IMR-90 (cell line): ENCODE results near the gene TBXAS1. TPM values are rescaled to one million over a fixed set of nuclear protein-coding genes. Genes with fewer than 3 reads are reported as not detected.

Experiments used
- ATAC-seq: fragments of 200-7000 bp; cut with Tn5 transposase; 2 replicates; pipeline ENCODE4 v1.9.1; 2020; ENCODE audit warnings: low read depth, mild to moderate bottlenecking, moderate library complexity
- BruUV-seq: library from RNA; stranded (reverse); fragments of 400-500 nt; replicated peaks from 2 replicates; lab custom pipeline; 2021; lab: Mats Ljungman, UMichigan
- CTCF ChIA-PET: fragments of 300-600 bp; formaldehyde crosslinking; extraction: SDS; loops from one replicate; lab custom pipeline; 2021; ENCODE audit warnings: antibody characterized with exemption; lab: Yijun Ruan, JAX
- POLR2A ChIA-PET: fragments of 300-600 bp; sonication (Branson Sonifier 250); formaldehyde crosslinking; loops from one replicate; lab custom pipeline; 2022; ENCODE audit warnings: antibody characterized with exemption; ENCODE audit not compliant: unreplicated experiment; lab: Charles Lee
- DNase-seq: peaks from one replicate; pipeline ENCODE4 v3.0.0; 2013
- H2AFZ ChIP-seq: replicated peaks from 2 replicates; pipeline ENCODE3; 2013; ENCODE audit warnings: low read length, mild to moderate bottlenecking; ENCODE audit not compliant: poor library complexity
- H2AK5ac ChIP-seq: 2 replicates; pipeline ENCODE4 v1.6.1; 2013; ENCODE audit warnings: low read depth, low read length, inconsistent platforms
- H2AK9ac ChIP-seq: replicated peaks from 2 replicates; pipeline ENCODE3; 2013; ENCODE audit warnings: mild to moderate bottlenecking, low read depth, low read length, moderate library complexity; ENCODE audit not compliant: poor library complexity
- H2BK120ac ChIP-seq: 2 replicates; pipeline ENCODE4 v1.6.1; 2013; ENCODE audit warnings: low read depth, low read length, inconsistent platforms
- H2BK15ac ChIP-seq: 3 replicates; pipeline ENCODE4 v1.6.1; 2013; ENCODE audit warnings: low read depth, low read length, inconsistent platforms
- H2BK20ac ChIP-seq: 2 replicates; pipeline ENCODE4 v1.6.1; 2013; ENCODE audit warnings: low read depth, mild to moderate bottlenecking, inconsistent platforms, low read length, moderate library complexity
- H2BK5ac ChIP-seq: 2 replicates; pipeline ENCODE4 v1.6.1; 2013; ENCODE audit warnings: mild to moderate bottlenecking, low read depth, low read length, inconsistent platforms; ENCODE audit not compliant: poor library complexity, severe bottlenecking
- H3K14ac ChIP-seq: replicated peaks from 2 replicates; pipeline ENCODE4 v1.6.1; 2013; ENCODE audit warnings: low read depth, low read length, inconsistent platforms
- H3K18ac ChIP-seq: 2 replicates; pipeline ENCODE4 v1.6.1; 2013; ENCODE audit warnings: low read depth, low read length, control low read depth
- H3K23ac ChIP-seq: 2 replicates; pipeline ENCODE4 v1.6.1; 2013; ENCODE audit warnings: low read depth, low read length, inconsistent platforms
- H3K27ac ChIP-seq: 2 replicates; pipeline ENCODE4 v1.5.1; 2013; ENCODE audit warnings: mild to moderate bottlenecking, control low read depth, low read length; ENCODE audit not compliant: insufficient read depth
- H3K27me3 ChIP-seq: 2 replicates; pipeline ENCODE4 v1.6.1; 2013; ENCODE audit warnings: low read length; ENCODE audit not compliant: control insufficient read depth, insufficient read depth
- H3K36me3 ChIP-seq: 2 replicates; pipeline ENCODE4 v1.6.1; 2013; ENCODE audit warnings: low read length, mixed read lengths; ENCODE audit not compliant: control insufficient read depth, insufficient read depth
- H3K4ac ChIP-seq: 2 replicates; pipeline ENCODE4 v1.6.1; 2013; ENCODE audit warnings: low read depth, low read length, inconsistent platforms
- H3K4me1 ChIP-seq: 2 replicates; pipeline ENCODE4 v1.6.1; 2013; ENCODE audit warnings: low read length, mixed read lengths; ENCODE audit not compliant: control insufficient read depth, insufficient read depth
- H3K4me2 ChIP-seq: 2 replicates; pipeline ENCODE4 v1.6.1; 2013; ENCODE audit warnings: low read depth, mild to moderate bottlenecking, control low read depth, low read length, moderate library complexity
- H3K4me3 ChIP-seq: 2 replicates; pipeline ENCODE4 v1.5.1; 2013; ENCODE audit warnings: low read depth, mild to moderate bottlenecking, control low read depth, low read length, moderate library complexity; ENCODE audit not compliant: insufficient read depth
- H3K56ac ChIP-seq: 2 replicates; pipeline ENCODE4 v1.6.1; 2013; ENCODE audit warnings: low read length, inconsistent platforms; ENCODE audit not compliant: insufficient read depth; ENCODE audit errors: extremely low read depth
- H3K79me1 ChIP-seq, 2 experiments: 2 replicates each; pipeline ENCODE4 v1.6.1; 2013; ENCODE audit warnings: low read length in 2 of 2, inconsistent platforms in 1 of 2, low read depth in 1 of 2
- H3K9ac ChIP-seq: 2 replicates; pipeline ENCODE4 v1.6.1; 2013; ENCODE audit warnings: low read depth, low read length, control low read depth
- H3K9me1 ChIP-seq: 2 replicates; pipeline ENCODE4 v1.6.1; 2013; ENCODE audit warnings: low read length, inconsistent platforms; ENCODE audit not compliant: insufficient read depth
- H3K9me3 ChIP-seq: 2 replicates; pipeline ENCODE4 v1.6.1; 2013; ENCODE audit warnings: low read length; ENCODE audit not compliant: control insufficient read depth, insufficient read depth
- H4K20me1 ChIP-seq: 2 replicates; pipeline ENCODE4 v1.6.1; 2013; ENCODE audit warnings: low read length, inconsistent platforms; ENCODE audit not compliant: insufficient read depth
- H4K5ac ChIP-seq: 2 replicates; pipeline ENCODE4 v1.6.1; 2013; ENCODE audit warnings: mild to moderate bottlenecking, low read depth, low read length, control low read depth
- H4K8ac ChIP-seq, 2 experiments: 2 replicates each; pipeline ENCODE4 v1.6.1; 2013; ENCODE audit warnings: low read depth in 2 of 2, low read length in 2 of 2, control low read depth in 1 of 2, inconsistent platforms in 1 of 2
- H4K91ac ChIP-seq: 2 replicates; pipeline ENCODE4 v1.6.1; 2013; ENCODE audit warnings: low read depth, low read length, inconsistent platforms; ENCODE audit not compliant: insufficient read depth
- BHLHE40 ChIP-seq: fragments of 150-350 bp; IDR thresholded peaks from 2 replicates; pipeline ENCODE4 v1.6.1; 2016; ENCODE audit warnings: mild to moderate bottlenecking, low read depth, low read length
- CEBPB ChIP-seq: IDR thresholded peaks from 2 replicates; pipeline ENCODE4 v1.6.1; 2012; ENCODE audit warnings: low read depth, low read length, improper control_type of control experiment
- CHD1 ChIP-seq: IDR thresholded peaks from 2 replicates; pipeline ENCODE4 v1.6.1; 2012; ENCODE audit warnings: low read depth, low read length, improper control_type of control experiment
- CTCF ChIP-seq: conservative IDR thresholded peaks from 2 replicates; pipeline ENCODE4 v1.5.1; 2012; ENCODE audit warnings: mild to moderate bottlenecking, low read depth, low read length, improper control_type of control experiment
- FOS ChIP-seq: fragments of 150-350 bp; IDR thresholded peaks from 2 replicates; pipeline ENCODE4 v1.6.1; 2016; ENCODE audit warnings: low read depth, low read length
- MAFK ChIP-seq: IDR thresholded peaks from 2 replicates; pipeline ENCODE4 v1.6.1; 2012; ENCODE audit warnings: low read depth, low read length, improper control_type of control experiment
- MAZ ChIP-seq: IDR thresholded peaks from 2 replicates; pipeline ENCODE4 v1.6.1; 2012; ENCODE audit warnings: low read depth, mild to moderate bottlenecking, low read length, improper control_type of control experiment, moderate library complexity, borderline replicate concordance
- MXI1 ChIP-seq: IDR thresholded peaks from 2 replicates; pipeline ENCODE4 v1.6.1; 2012; ENCODE audit warnings: low read depth, mild to moderate bottlenecking, low read length, moderate library complexity, borderline replicate concordance
- NFE2L2 ChIP-seq: fragments of 150-350 bp; IDR thresholded peaks from 2 replicates; pipeline ENCODE4 v1.6.1; 2016; ENCODE audit warnings: low read depth, mild to moderate bottlenecking, low read length
- POLR2A ChIP-seq: IDR thresholded peaks from 2 replicates; pipeline ENCODE4 v1.6.1; 2012; ENCODE audit warnings: mild to moderate bottlenecking, low read depth, low read length
- RAD21 ChIP-seq: IDR thresholded peaks from 2 replicates; pipeline ENCODE4 v1.6.1; 2012; ENCODE audit warnings: low read length, improper control_type of control experiment
- RCOR1 ChIP-seq: IDR thresholded peaks from 2 replicates; pipeline ENCODE4 v1.6.1; 2012; ENCODE audit warnings: mild to moderate bottlenecking, low read length, improper control_type of control experiment; ENCODE audit not compliant: insufficient replicate concordance
- RFX5 ChIP-seq: IDR thresholded peaks from 2 replicates; pipeline ENCODE4 v1.8.0; 2012; ENCODE audit warnings: low read depth, mild to moderate bottlenecking, low read length, moderate library complexity
- SMC3 ChIP-seq: fragments of 150-350 bp; IDR thresholded peaks from 2 replicates; pipeline ENCODE4 v1.6.1; 2016; ENCODE audit warnings: low read depth, mild to moderate bottlenecking, antibody characterized with exemption, low read length, moderate library complexity
- USF2 ChIP-seq: fragments of 150-350 bp; IDR thresholded peaks from 2 replicates; pipeline ENCODE4 v1.6.1; 2017; ENCODE audit warnings: mild to moderate bottlenecking, antibody characterized with exemption, low read length, low read depth
- WGBS, 2 experiments: methylation state at CpG; one replicate each; pipeline versions ENCODE4 v1.1.5 to v1.1.7; 2013; ENCODE audit warnings: missing lambda C conversion rate in 2 of 2; ENCODE audit not compliant: insufficient read length in 1 of 2; ENCODE audit errors: extremely low coverage in 2 of 2; 5-methylcytosine and 5-hydroxymethylcytosine counted together
- dilution Hi-C: fragments of 300-500 bp; cut with HindIII; formaldehyde crosslinking; loops from one replicate; pipeline ENCODE4 v1.14.3; 2018; ENCODE audit warnings: low sequenced_read_pairs; ENCODE audit not compliant: unreplicated experiment
- in situ Hi-C: fragments of 300-500 bp; cut with MboI; formaldehyde crosslinking; loops from 3 replicates; pipeline ENCODE4 v1.14.3; 2019; ENCODE audit warnings: low sequenced_read_pairs, inconsistent platforms, mixed read lengths
- intact Hi-C: fragments of 100-400 bp; cut with micrococcal nuclease; formaldehyde crosslinking; loops from 2 replicates; pipeline ENCODE4 v1.10.0; 2022
- polyA plus RNA-seq, 3 experiments: library from polyadenylated mRNA; depleted of rRNA; stranded (reverse); fragments of >200 nt; gene quantifications; 2 replicates each; pipeline ENCODE4 v1.2.3, GENCODE V29; 2012; ENCODE audit warnings: low replicate concordance in 1 of 3
- total RNA-seq: library from RNA; depleted of rRNA; stranded (reverse); fragments of >200 nt; gene quantifications from 2 replicates; pipeline ENCODE4 v1.2.3, GENCODE V29; 2012

The TBXAS1 gene
- total and polyA plus RNA-seq, 2 of the 4 experiments (the other 2 are of a cell fraction) = 5.9 to 10.8 TPM

GRCh38 chr7:140058517-140058916, 229.5 kb downstream of the TBXAS1 start:
- H3K9ac ChIP-seq = no peak overlapping the region
- H2BK120ac ChIP-seq = no peak overlapping the region
- H3K79me1 ChIP-seq = peaks cover 27 to 72% of the 10 kb centered on the region in 2 experiments; a peak in 3 of 4 replicates
- no peak overlapping the region for H3K56ac ChIP-seq
- H2AK9ac ChIP-seq = no peak overlapping the region
- H3K4me1 ChIP-seq = peaks cover 21% of the 10 kb centered on the region
- ChIA-PET POLR2A (interaction anchor here (0.5 to 0.7 kb wide), 2 partner anchors 301 to 578 kb away, joined by 5 to 6 read pairs; no protein-coding TSS in a partner anchor), CTCF (interaction anchor here (0.6 kb wide), 1 partner anchor 53 kb away, joined by 3 read pairs; no protein-coding TSS in a partner anchor)
- H2AK5ac ChIP-seq = no peak overlapping the region
- no peak overlapping the region for H2AFZ ChIP-seq
- H3K36me3 ChIP-seq = no peaks in the 10 kb centered on the region; the same call in 1 of the 2 replicates
- no peak overlapping the region for H3K18ac ChIP-seq
- H3K14ac ChIP-seq = no peak overlapping the region
- H2BK20ac ChIP-seq = no peak overlapping the region
- H3K27me3 ChIP-seq = no peaks in the 10 kb centered on the region
- BruUV-seq = no TSS peak
- DNase-seq (no peak), ATAC-seq (no peak)
- no peak overlapping the region for H4K5ac ChIP-seq
- H3K23ac ChIP-seq = no peak overlapping the region
- H3K9me1 ChIP-seq = peaks cover 40% of the 10 kb centered on the region
- no CpG with 5 or more reads among the region's 7 CpGs for WGBS, 2 experiments
- dilution Hi-C loops (no loop called here), in situ Hi-C loops (no loop called here), intact Hi-C loops (loop anchor here (2.0 kb wide), 1 partner anchor 118 kb away; the partner anchor contains the start of gene KDM7A)
- H2BK15ac ChIP-seq = no peak overlapping the region
- no peaks in the 10 kb centered on the region for H3K9me3 ChIP-seq
- H2BK5ac ChIP-seq = no peak overlapping the region
- no peak overlapping the region for H3K27ac ChIP-seq
- H3K4me3 ChIP-seq = no peak overlapping the region
- no peak for TF ChIP-seq BHLHE40
- TF ChIP-seq SMC3 = no peak
- no peak for TF ChIP-seq CEBPB
- TF ChIP-seq RAD21 = no peak
- no peak for TF ChIP-seq RFX5
- TF ChIP-seq CTCF = no peak
- no peak for TF ChIP-seq MAFK
- TF ChIP-seq CHD1 = no peak
- no peak for TF ChIP-seq NFE2L2
- no peak for TF ChIP-seq POLR2A
- no peak for TF ChIP-seq FOS
- TF ChIP-seq USF2 = no peak
- TF ChIP-seq MAZ = no peak
- TF ChIP-seq RCOR1 = no peak
- no peak for TF ChIP-seq MXI1
- peaks cover 8% of the 10 kb centered on the region; the same call in 1 of the 2 replicates for H4K20me1 ChIP-seq
- H3K4ac ChIP-seq = no peak overlapping the region
- H3K4me2 ChIP-seq = no peak overlapping the region
- H4K8ac ChIP-seq = no peak overlapping the region
- H4K91ac ChIP-seq = 0 out of 2 replicates have a peak overlapping the region, but pooled peaks have one; percentile 33
